Fibroblast of lung (primary cell): Measurements from ENCODE around the gene SEMA3E.

Experiments
- CTCF ChIP-seq, 2 donors: IDR thresholded peaks in 1 of 2; conservative IDR thresholded peaks in 1 of 2; 1 replicate in 1 of 2; 2 replicates in 1 of 2; pipeline ENCODE4 v1.5.1; 2011 to 2012; ENCODE audit warnings: low read length in 2 of 2, control low read depth in 1 of 2, inconsistent platforms in 1 of 2, low read depth in 1 of 2, mild to moderate bottlenecking in 1 of 2
- EZH2 ChIP-seq: IDR thresholded peaks from 2 replicates; pipeline ENCODE4 v1.5.1; 2012; ENCODE audit warnings: low read length, control low read depth, mild to moderate bottlenecking; ENCODE audit errors: missing control alignments

GRCh38 chr7:83548250-83548649 lies 100.7 kb downstream of the SEMA3E start:
- no peak for TF ChIP-seq CTCF (conservative IDR thresholded peaks at IDR 0.05 in 1 of 2, IDR thresholded peaks at IDR 0.05 in 1 of 2; ENCODE audit: low read depth in 1 of 2, low read length in 2 of 2)
- TF ChIP-seq EZH2 = no peak
